ENCODE data around the gene TREH. TPM values are rescaled to one million over a fixed set of nuclear protein-coding genes. Genes with fewer than 3 reads are reported as not detected.

TREH gene
- total and polyA plus RNA-seq, 2 donors from 2014 or later: 1.0 to 10.2 TPM

DNA sequence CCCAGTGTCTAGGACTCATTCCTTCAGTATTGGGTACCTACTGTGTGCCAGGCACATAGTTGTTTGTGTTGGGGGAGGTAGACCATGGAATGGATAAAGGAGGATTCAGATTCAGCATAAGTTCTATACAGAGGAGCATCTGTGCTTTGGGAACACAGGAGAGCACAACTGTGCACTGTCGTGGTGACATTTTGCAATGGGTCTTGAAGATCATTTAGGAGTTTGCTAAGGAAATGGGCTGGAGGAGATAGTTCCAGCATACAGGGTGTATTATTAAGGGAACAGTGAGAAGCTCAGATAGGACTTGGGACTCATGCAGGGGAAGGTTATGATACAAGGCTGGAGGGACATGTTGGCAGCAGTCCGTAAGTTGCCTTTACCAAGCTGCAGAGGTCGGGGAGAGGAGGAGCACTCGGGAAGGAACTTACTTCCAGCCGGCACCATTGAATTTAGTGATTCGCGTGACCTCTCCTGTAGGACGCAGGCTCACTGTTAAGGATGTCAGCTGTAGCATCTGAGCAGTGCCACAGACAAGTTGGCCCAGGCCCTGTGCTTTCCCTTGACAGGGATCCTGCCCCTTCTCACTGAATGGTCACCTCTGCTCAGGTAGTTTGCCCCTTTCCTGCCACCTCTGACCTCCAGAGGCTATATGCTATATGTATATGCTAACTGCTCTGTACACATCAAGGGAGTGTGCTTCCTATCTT, 25.6 kb downstream of the TREH start:
- Histone ChIP-seq H3K27ac (ENCODE audit: low read depth in 2 of 2, low read length in 2 of 2) (no peak overlapping the region), H3K9ac (ENCODE audit: low read length in 3 of 3) (no peak overlapping the region), H3K36me3 (ENCODE audit: control insufficient read depth in 2 of 3, insufficient read depth in 3 of 3, low read length in 3 of 3) (peaks cover 21 to 49% (median 39%) of the 10 kb centered on the region in 3 donors), H3K27me3 (ENCODE audit: control insufficient read depth, insufficient read depth, low read length) (no peaks in the 10 kb centered on the region), H3K4me3 (ENCODE audit: low read length in 3 of 3) (no peak overlapping the region), H3K4me1 (ENCODE audit: control insufficient read depth in 2 of 3, insufficient read depth in 2 of 3, low read depth in 1 of 3, low read length in 3 of 3) (peaks cover 0 to 2% (median 0%) of the 10 kb centered on the region in 3 donors), H3K9me3 (ENCODE audit: control insufficient read depth in 2 of 3, insufficient read depth in 1 of 3, low read length in 3 of 3) (no peaks in the 10 kb centered on the region)
- FAIRE-seq (no peak), DNase-seq (peak in 1 of 5 donors; percentile 9)
- intact Hi-C loops (cut with DNase I): no loop called here
- TF ChIP-seq CTCF (IDR thresholded peaks at IDR 0.05; ENCODE audit: borderline replicate concordance, extremely low read depth, insufficient read depth): no peak

GRCh38 chr11:118652681-118653181, 26.7 kb downstream of the TREH start:
- H3K4me3 ChIP-seq (ENCODE audit: low read length in 3 of 3): no peak overlapping the region
- FAIRE-seq (no peak), DNase-seq (peak in 1 of 5 donors; percentile 16)
- no peak overlapping the region for H3K9ac ChIP-seq (ENCODE audit: low read length in 3 of 3)
- no peak overlapping the region for H3K27ac ChIP-seq (ENCODE audit: low read depth in 2 of 2, low read length in 2 of 2)
- no peaks in the 10 kb centered on the region for H3K4me1 ChIP-seq (ENCODE audit: control insufficient read depth in 2 of 3, insufficient read depth in 2 of 3, low read depth in 1 of 3, low read length in 3 of 3)
- H3K36me3 ChIP-seq (ENCODE audit: control insufficient read depth in 2 of 3, insufficient read depth in 3 of 3, low read length in 3 of 3): peaks cover 21 to 60% (median 45%) of the 10 kb centered on the region in 3 donors
- TF ChIP-seq CTCF (IDR thresholded peaks at IDR 0.05; ENCODE audit: borderline replicate concordance, extremely low read depth, insufficient read depth): no peak
- H3K27me3 ChIP-seq (ENCODE audit: control insufficient read depth, insufficient read depth, low read length): no peaks in the 10 kb centered on the region
- intact Hi-C loops (cut with DNase I): no loop called here
- H3K9me3 ChIP-seq (ENCODE audit: control insufficient read depth in 2 of 3, insufficient read depth in 1 of 3, low read length in 3 of 3): no peaks in the 10 kb centered on the region

GRCh38 chr11:118651820-118652219, 27.6 kb downstream of the TREH start:
- H3K9me3 ChIP-seq (ENCODE audit: control insufficient read depth in 2 of 3, insufficient read depth in 1 of 3, low read length in 3 of 3): no peaks in the 10 kb centered on the region
- H3K27ac ChIP-seq (ENCODE audit: low read depth in 2 of 2, low read length in 2 of 2): no peak overlapping the region
- no peaks in the 10 kb centered on the region for H3K27me3 ChIP-seq (ENCODE audit: control insufficient read depth, insufficient read depth, low read length)
- no peak overlapping the region for H3K4me3 ChIP-seq (ENCODE audit: low read length in 3 of 3)
- no peak overlapping the region for H3K9ac ChIP-seq (ENCODE audit: low read length in 3 of 3)
- H3K4me1 ChIP-seq (ENCODE audit: control insufficient read depth in 2 of 3, insufficient read depth in 2 of 3, low read depth in 1 of 3, low read length in 3 of 3): no peaks in the 10 kb centered on the region
- DNase-seq (peak in 1 of 5 donors; percentile 22), FAIRE-seq (no peak)
- TF ChIP-seq CTCF (IDR thresholded peaks at IDR 0.05; ENCODE audit: borderline replicate concordance, extremely low read depth, insufficient read depth): no peak
- intact Hi-C loops (cut with DNase I): no loop called here
- H3K36me3 ChIP-seq (ENCODE audit: control insufficient read depth in 2 of 3, insufficient read depth in 3 of 3, low read length in 3 of 3): peaks cover 21 to 62% (median 46%) of the 10 kb centered on the region in 3 donors

All from kidney (tissue), 14 donors.